ENCODE data around the gene ZNF438.
"Not testable (repeated sequence)": the region's sequence is repeated elsewhere in the genome, so short reads cannot be mapped to it uniquely, and the experiment has no call there.

Gene ZNF438

DNA sequence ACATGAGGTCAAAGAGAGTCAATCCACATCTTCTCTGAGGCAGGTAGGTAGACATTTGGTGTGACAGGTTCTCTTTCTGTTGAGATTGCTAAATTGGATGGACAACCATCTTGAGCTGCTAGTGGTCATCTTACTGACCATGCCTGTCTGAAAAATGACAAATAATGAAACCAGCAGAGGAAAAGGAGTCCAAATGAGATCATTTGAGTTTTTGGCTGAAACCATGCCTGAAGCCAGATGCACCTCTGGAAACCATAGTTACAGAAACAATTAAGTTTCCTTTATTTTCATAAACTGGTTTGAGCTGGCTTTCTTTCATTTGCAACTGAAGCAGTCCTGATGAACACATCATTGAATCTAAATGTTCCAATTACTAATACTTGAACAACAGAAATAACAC is 100.6 kb downstream of the ZNF438 start:
- no peak for DNase-seq

DNA sequence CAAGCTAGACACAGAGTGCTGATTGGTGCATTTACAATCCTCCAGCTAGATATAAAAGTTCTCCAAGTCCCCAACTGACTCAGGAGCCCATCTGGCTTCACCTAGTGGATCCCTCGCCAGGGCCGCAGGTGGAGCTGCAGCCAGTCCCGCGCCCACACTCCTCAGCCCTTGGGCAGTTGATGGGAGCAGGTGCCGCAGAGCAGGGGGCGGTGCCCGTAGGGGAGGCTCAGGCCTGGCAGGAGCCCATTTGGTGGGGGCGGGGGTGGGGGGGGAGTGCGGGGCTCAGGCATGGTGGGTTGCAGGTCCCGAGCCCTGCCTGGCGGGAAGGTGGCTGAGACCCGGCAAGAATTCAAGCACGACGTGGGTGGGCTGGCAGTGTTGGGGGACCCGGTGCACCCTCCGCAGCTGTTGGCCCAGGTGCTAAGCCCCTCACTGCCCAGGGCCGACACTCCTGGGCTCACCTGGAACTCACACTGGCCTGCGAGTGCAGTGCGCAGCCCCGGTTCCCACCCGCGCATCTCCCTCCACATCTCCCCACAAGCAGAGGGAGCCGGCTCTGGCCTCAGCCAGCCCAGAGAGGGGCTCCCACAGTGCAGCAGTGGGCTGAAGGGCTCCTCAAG is 101.7 kb downstream of the ZNF438 start:
- no peak for DNase-seq

DNA sequence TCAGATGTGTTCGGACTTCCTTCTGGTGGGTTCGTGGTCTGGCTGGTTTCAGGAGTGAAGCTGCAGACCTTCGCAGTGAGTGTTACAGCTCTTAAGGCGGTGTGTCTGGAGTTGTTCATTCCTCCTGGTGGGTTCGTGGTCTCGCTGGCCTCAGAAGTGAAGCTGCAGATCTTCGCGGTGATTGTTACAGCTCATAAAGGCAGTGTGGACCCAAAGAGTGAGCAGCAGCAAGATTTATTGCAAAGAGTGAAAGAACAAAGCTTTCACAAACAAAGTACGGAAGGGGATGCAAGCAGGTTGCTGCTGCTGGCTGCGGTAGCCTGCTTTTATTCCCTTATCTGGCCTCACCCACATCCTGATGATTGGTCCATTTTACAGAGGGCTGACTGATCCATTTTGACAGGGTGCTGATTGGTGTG is 102.3 kb downstream of the ZNF438 start:
- peak; percentile 9 for DNase-seq

DNA sequence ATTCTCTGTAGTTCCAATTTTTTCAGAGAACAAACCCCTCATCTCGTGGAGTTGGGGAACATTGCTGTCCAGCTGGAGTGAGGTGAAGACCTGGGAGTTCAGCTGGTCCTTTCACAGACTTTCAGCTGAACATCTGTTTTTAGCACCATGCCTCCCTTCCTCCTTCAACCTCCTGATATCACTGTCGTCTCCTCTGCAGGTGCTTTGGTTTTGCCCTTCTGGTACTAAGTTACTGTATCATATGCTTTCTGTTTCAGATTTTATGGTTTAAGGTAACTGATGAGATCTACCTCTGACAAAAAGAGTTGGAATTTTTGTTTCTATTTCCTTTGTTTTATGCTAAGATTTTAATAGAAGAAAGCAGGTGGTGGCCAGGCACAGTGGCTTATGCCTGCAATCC is 102.9 kb downstream of the ZNF438 start:
- peak; percentile 7 for DNase-seq

DNA sequence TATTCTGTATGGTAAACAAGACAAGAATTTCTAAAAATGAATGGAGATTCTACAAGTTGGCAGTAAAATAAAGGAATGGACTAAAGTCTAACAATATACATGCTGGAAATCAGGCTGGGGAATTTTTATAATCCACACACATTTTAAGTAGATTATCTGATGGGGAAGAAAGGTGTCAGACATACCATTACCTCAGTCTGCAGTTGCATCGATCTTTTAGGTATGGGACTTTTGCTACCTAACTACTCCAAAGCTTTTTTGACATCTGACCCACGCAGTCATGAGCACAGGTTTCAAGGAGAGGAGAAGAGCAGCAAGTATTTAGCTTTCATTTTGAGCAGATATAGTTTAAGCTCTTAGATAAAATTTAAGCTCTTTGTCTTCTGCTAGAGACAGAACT is 113.0 kb downstream of the ZNF438 start:
- DNase-seq = no peak

DNA sequence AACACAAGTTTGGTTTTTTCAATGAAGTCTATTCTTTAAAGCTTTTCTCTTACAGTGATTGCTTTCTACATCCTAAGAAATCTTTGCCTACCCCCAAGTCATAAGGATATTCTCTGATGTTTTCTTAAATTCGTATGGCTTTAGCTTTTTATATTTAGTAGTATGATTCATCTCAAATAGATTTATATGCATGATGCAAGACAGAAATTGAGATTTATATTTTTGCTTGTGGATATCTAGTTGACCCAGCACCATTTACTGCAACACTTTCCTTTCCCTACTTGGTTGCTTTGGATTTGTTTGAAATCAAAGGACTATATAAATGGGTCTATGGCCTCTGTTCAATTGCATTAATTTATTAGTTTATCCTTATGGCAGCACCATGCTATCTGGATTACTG is 113.9 kb downstream of the ZNF438 start:
- DNase-seq = no peak

DNA sequence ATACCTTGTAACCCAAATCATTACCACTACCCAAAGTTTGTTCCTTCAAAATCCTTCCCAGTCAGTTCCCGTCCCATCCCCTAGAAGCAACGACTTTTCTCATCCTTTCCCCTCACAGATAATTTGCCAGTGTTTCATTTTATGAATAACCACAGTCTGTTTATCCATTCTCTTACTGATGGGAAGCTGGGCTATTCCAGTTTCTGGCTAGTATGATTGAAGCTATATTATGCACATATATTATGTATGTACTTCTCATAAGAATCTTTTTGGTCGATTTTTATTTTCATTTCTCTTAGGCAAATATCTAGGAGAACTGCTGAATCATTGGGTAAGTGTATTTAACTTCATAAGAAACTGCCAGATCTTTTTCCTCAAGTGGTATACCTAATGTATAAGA is 114.6 kb downstream of the ZNF438 start:
- DNase-seq = no peak

DNA sequence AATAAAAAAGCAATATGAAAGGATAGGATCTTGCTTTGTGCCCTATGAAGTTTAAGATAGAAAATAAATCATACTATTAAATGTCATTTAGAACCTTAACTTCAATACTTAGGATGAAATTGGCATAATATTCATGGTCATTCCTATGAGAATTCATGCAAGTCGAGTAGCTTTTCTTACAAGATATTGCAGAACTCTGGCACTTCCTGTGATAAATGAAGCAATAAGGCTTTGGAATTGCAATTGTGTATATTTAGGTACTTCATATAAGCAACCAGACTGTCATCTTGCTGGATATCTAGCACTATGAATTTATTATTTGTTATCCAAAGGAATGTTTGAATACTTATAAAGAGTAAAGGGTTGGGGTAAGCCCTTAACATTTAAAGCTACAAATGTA is 116.5 kb downstream of the ZNF438 start:
- DNase-seq = no peak

DNA sequence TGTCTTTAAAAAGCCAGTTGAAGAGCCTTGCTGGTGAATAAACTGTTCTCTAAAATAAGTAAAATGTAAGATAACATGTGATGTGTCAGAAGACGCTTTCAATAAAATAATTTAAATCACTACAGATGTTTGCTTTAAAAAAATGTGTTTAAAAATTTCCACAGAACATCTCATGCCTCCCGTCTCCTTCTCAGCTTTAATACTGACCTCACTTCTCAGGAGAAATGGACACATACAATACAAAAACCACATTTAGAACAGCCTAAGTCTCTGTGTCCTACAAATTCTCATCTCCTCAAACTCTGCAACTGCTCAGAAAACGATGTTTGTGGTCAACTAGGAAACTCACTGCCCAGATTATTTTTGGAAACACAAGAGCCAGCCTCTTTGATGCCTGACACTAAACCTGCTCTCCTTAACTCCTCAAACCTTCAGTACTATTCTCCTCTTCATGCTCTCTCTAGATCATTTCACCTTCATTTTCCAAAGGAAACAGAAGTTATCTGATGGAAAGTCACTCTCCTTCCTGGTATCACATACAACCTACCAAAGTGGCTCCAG is 120.3 kb downstream of the ZNF438 start:
- no peak for DNase-seq

DNA sequence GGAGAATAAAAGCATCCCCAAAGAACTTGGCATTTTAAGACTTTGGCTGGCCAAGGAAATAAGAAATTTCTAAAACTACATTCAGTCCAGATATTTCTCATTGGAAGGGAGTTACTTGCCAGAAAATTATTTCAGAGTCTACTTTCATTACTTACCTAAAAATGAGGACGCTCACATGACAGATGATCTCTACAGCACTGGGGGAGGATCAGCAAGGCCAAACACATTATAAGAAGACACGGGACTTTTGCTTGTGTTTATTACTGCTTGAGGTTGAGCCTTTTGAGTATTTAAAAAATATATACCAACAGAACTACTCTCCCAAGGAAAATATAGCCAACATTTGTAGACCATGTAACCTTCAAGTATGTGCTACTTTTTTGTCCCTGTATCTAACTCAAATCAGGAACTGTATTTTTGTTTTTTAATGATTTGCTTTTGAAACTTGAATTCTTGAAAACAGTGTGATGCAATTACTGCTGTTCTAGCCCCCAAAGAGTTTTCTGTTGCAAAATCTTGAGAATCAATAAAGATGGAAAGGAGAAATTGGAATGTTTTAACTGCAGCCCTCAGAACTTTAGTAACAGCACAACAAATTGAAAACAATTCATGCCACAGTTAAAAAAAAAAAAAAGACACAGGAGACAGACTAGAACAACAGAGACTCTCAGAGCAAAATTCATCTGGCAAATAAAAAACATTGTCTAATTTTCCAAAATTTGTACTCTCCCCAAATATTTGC is 128.1 kb downstream of the ZNF438 start:
- no peak for DNase-seq

DNA sequence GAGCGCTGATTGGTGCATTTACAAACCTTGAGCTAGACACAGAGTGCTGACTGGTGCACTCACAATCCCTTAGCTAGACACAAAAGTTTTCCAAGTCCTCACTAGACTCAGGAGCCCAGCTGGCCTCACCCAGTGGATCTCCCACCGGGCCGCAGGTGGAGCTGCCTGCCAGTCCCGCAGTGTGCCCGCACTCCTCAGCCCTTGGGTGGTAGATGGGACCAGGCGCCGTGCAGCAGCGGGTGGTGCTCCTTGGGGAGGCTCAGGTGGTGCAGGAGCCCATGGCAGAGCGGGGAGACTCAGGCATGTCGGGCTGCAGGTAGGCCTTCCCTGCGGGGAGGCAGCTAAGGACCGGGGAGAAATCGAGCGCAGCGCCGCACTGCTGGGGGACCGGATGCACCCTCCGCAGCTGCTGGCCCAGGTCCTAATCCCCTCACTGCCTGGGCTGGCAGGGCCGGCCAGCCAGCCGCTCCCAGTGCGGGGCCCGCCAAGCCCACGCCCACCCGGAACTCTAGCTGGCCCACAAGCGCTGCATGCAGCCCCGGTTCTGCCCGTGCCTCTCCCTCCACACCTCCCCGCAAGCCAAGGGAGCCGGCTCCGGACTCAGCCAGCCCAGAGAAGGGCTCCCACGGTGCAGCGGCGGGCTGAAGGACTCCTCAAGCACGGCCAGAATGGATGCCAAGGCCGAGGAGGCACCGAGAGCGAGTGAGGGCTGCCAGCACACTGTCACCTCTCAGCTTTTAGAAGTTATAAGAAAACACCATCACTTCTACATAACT is 128.9 kb downstream of the ZNF438 start:
- no peak for DNase-seq

DNA sequence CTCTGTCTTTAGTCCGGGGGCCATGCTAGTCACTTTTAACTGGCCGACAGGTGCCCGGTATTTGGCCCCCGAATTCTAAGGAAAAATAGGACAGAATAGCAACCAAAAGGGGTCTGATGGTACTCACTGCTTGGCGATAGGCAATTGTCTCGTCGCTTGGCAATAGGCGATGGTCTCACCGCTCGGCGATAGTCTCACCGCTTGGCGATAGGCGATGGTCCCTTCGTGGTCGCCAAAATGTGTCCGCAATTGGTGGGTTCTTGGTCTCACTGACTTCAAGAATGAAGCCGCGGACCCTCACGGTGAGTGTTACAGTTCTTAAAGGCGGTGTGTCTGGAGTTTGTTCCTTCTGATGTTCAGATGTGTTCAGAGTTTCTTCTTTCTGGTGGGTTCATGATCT is 130.2 kb downstream of the ZNF438 start:
- not testable (repeated sequence) for DNase-seq

DNA sequence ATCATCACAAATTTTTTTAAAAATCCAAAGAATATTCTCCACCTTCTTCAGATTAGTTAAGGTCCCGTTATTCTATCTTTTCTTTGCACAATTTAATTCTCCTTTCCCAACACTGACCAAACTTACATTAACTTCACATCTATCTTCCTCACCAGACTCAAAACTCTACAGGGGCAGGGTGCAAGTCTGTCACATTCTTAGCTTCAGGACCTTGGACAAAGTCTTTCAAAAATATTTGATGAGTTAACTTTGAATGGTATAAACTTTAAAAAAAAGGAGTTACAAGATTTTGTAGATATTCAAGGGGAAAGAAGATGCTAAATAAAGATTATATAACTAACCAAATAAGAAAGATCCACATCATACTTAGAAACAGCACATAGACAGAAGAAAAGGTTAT is 132.7 kb downstream of the ZNF438 start:
- no peak for DNase-seq

DNA sequence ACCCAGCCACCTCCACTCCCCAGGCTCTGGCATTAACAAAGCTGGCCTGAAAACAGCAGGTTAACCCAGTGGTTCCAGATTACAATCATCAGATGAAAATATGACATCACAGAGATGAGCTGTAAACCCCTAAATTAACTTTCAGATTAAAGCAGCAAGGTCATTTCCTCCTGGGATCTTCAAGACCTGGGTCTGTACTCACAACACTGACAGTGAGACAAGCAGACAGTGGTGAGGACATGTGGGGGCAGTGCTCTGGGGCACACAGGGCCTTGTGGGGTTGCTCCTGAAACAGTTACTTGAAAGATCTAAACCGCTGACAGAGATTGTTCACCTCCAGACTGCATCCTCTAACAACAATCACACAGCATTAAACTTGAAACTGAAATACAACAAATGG is 134.1 kb downstream of the ZNF438 start:
- DNase-seq = peak; percentile 25

DNA sequence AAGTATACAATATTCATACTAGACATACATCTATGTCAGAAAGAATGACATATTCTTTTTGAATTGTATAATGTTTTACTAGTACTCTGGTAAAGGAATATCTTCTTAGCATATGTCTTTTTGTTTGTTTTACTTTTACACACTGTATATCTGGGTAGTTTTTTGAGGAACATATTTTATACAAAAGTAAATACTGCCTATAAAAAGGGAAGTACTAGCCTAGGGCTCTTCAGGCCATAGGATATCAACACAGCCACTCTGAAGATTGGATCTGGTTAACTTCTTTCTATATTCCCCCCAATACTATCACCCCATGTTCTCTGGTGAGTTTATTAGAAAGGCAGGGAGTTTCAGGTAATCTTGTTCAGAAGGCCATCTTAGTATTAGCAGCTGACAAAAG is 134.6 kb downstream of the ZNF438 start:
- no peak for DNase-seq

DNA sequence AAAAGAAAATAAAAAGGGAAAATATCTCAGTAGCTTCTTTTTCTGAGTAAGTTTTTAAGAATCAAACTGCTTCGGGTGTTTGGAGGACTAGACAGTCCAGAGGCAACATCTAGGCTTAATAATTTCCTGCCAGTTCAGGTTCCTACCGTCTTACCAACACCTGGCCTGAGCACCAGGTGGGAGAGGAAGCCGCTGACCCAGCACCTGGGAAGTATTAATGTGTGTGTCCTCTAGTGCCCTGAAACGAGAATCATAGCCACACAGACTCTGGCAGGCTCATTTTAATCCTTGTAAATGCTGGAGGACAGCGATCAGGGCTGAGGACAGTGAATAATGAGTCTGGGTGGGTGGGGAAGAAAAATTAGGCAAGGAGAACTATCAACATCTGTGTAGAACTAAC is 137.4 kb downstream of the ZNF438 start:
- DNase-seq = no peak

DNA sequence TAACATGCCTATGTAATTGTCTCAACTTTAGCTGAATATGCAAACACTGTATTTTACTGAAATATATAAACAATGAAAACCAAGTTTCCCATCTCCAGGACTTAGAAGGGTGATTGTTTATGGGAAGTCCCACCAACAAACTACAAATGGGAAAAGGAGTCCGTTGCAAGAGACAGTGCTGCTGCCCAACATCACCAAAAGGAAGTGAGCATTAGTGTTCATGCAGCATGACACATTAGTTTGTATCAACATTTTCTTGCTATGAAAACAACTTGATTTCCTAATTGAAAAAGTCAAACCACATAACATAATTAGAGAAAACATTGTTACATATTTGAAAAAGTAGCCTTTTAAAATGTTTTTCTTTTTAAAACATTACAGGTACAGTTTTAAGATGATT is 138.5 kb downstream of the ZNF438 start:
- DNase-seq = no peak

DNA sequence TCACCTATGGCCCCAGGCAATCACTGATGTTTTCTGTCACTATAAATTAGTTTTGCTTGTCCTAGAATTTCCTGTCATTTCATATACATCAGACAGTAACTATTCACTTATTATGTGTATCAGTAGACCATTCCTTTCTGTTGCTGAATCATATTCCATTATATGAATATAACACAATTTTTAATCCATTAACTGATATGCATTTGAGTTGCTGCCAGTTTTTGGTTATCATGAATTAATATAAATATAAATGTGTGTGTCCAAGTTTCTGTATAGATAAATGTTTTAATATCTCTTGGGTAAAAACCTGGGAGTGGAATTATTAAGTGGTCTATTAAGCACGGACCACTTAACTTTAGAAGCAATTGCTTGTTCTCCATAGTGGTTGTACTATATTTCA is 143.8 kb downstream of the ZNF438 start:
- no peak for DNase-seq

DNA sequence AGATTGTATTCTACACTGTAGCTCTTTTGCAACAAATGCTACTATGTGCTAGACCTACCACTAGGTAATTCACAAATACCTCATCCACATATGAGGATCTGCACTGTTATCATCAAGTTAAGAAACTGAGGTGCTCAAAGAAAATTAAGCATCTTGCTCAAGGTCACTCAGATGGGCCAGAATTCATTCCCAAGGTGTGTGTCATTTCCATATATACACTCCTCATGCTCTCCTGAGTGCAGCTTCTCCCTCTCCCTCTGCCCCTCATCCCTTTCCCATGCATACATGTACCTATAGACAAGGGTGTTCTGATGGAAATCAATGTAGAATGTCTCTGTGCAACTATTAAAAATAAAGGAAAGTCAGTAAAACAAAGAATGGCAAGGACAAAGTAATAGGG is 146.2 kb downstream of the ZNF438 start:
- no peak for DNase-seq

DNA sequence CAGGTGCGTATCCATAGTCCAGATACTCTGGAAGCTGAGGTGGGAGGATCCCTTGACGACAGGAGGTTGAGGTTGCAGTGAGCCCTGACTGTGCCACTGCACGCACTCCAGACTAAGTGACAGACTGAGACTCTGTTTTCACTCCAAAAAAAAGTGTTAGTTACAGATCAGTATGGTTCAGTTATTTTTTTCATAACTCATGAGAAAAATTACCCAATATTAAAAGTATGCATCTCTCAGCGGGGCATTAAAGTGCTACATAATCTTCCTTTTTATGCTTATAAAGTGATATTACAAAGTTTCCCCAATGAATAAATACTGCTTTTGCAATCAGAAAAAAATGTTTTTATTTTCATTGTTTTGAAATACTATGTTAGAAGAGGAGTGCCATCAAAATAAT is 147.9 kb downstream of the ZNF438 start:
- no peak for DNase-seq

DNA sequence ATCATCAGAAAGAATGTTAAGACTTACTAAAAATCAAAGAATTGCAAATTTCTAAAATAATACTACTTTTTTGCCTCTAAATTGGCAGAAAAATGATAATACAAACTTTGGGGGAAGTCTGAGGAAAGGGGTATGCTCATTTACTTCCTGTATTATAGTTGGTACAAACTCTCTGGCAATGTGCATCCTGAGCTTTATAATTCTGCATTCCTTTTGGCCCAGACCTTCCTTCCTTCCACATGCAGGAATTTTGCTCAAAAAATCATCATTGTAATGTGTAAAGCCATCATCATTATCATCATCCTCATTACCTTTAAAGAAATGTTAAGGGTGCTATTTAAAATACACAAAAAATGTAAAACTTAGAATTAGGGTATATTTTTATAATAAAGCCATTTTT is 148.5 kb downstream of the ZNF438 start:
- DNase-seq = no peak

DNA sequence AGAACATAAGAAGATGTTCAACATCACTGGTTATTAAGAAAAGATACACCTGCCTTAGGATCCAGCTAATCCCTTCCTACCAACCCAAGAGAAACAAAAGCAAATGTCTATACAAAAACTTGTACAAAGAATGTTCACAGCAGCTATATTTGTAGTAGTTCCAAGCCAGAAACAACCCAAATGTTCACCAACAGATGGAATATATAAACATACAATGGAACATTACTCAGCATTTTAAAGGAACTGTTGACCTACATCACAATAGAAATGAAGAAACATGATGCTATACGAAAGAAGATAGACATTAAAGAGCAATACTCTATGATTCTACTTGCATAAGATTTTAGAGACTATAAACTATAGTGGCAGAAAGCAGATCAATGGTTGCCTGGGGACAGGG is 149.4 kb downstream of the ZNF438 start:
- DNase-seq = no peak

DNA sequence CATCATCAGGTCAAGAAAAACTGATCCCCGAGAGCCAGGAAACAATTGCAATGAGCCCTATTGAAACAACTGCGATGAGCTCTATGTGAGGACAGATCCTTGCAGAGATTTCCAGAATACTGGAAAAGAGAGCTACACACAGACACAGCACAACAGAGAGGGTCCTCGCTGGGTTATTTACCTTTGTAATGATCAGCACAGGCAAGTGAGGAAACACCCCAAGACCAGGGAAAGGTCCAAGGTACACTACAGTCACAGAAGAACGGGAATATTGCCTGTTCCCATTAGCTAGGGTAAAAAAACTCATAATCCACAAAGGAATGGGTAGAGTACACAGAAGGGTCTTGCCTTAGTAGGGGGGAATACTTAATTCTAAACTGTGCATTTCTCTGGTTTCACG is 152.7 kb downstream of the ZNF438 start:
- DNase-seq = no peak

DNA sequence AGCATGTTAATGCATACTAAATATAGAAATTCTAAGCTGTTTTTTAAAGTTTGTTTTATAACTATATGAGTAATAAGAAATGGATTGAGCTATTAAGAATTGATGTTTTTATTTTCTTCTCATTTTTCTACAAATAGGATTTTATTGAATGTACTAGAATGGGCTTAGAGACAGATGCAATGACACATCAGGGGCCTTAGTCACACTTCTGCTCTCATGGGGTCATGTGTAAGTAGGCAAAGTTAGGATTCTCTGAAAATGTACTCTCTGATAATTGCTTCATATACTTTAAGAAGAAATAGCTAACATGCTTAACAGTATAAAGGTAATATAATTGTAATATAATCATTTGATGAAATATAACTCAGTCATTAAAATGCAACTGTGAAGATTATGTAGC is 154.6 kb downstream of the ZNF438 start:
- no peak for DNase-seq
